HepG2 (cell line): ENCODE results near the gene DLX5. TPM values are rescaled to one million over a fixed set of nuclear protein-coding genes. Genes with fewer than 3 reads are reported as not detected.

Experiments
- ATF7-NPFF ChIP-seq: sonication (generic); formaldehyde crosslinking; IDR thresholded peaks from 2 replicates; pipeline ENCODE4 v1.8.1; 2023; ENCODE audit warnings: mild to moderate bottlenecking, low read depth, missing genetic modification reagents, moderate library complexity
- ISL2 ChIP-seq: sonication (generic); formaldehyde crosslinking; IDR thresholded peaks from 2 replicates; pipeline ENCODE4 v1.5.0; 2020; ENCODE audit warnings: missing genetic modification reagents
- NCOR1 ChIP-seq: fragments of 200-600 bp; sonication (generic); IDR thresholded peaks from 2 replicates; pipeline ENCODE4 v1.7.0; 2017; ENCODE audit warnings: antibody characterized with exemption, low read length, borderline replicate concordance
- NFKBIZ ChIP-seq: IDR thresholded peaks from 2 replicates; pipeline ENCODE4 v1.6.1; 2018; ENCODE audit warnings: missing genetic modification reagents, missing compliant biosample characterization
- NRL ChIP-seq: sonication (generic); formaldehyde crosslinking; IDR thresholded peaks from 2 replicates; pipeline ENCODE4 v1.5.0; 2020; ENCODE audit warnings: missing genetic modification reagents, mild to moderate bottlenecking, moderate library complexity, borderline replicate concordance
- RORA ChIP-seq: sonication (generic); formaldehyde crosslinking; IDR thresholded peaks from 2 replicates; pipeline ENCODE4 v1.5.0; 2020; ENCODE audit warnings: mild to moderate bottlenecking, missing genetic modification reagents, moderate library complexity
- SIX1 ChIP-seq: sonication (generic); formaldehyde crosslinking; IDR thresholded peaks from 2 replicates; pipeline ENCODE4 v1.4.0; 2020; ENCODE audit warnings: missing genetic modification reagents, borderline replicate concordance
- STAG1 ChIP-seq: sonication (generic); formaldehyde crosslinking; IDR thresholded peaks from 2 replicates; pipeline ENCODE4 v1.4.0; 2020; ENCODE audit warnings: missing genetic modification reagents
- TARDBP ChIP-seq: sonication (generic); formaldehyde crosslinking; IDR thresholded peaks from 2 replicates; pipeline ENCODE4 v1.8.0; 2022; ENCODE audit warnings: mild to moderate bottlenecking, missing genetic modification reagents
- ZBTB20 ChIP-seq: sonication (generic); formaldehyde crosslinking; IDR thresholded peaks from 2 replicates; pipeline ENCODE4 v1.8.1; 2023; ENCODE audit warnings: missing genetic modification reagents, low read depth, mild to moderate bottlenecking, borderline replicate concordance
- ZMYM2 ChIP-seq: sonication (generic); formaldehyde crosslinking; IDR thresholded peaks from 2 replicates; pipeline ENCODE4 v1.8.0; 2022; ENCODE audit warnings: mild to moderate bottlenecking, missing genetic modification reagents
- ZNF12 ChIP-seq: sonication (generic); formaldehyde crosslinking; IDR thresholded peaks from 2 replicates; pipeline ENCODE4 v1.5.0; 2020; ENCODE audit warnings: missing genetic modification reagents
- ZNF24 ChIP-seq: fragments of 450-650 bp; IDR thresholded peaks from 2 replicates; pipeline ENCODE4 v1.6.1; 2017; ENCODE audit warnings: antibody characterized with exemption, mild to moderate bottlenecking
- ZNF431 ChIP-seq: sonication (generic); formaldehyde crosslinking; IDR thresholded peaks from 2 replicates; pipeline ENCODE4 v1.9.0; 2022; ENCODE audit warnings: missing genetic modification reagents, low read depth, mild to moderate bottlenecking, borderline replicate concordance
- ZNF570 ChIP-seq: sonication (generic); formaldehyde crosslinking; IDR thresholded peaks from 2 replicates; pipeline ENCODE4 v1.4.0; 2020; ENCODE audit warnings: mild to moderate bottlenecking, missing genetic modification reagents, borderline replicate concordance
- ZNF761 ChIP-seq: sonication (generic); formaldehyde crosslinking; conservative IDR thresholded peaks from 2 replicates; pipeline ENCODE4 v1.4.0; 2020; ENCODE audit warnings: mild to moderate bottlenecking, missing genetic modification reagents
- polyA plus RNA-seq, 8 experiments: library from polyadenylated mRNA; depleted of rRNA in 3 of 8; stranded (reverse) in 7 of 8; unstranded in 1 of 8; fragments of >200 nt; fragmentation: Illumina TruSeq in 4 of 8; extraction: Trizol in 4 of 8; gene quantifications; 2 replicates each; pipeline versions ENCODE4 v1.2.1 to v1.2.3, GENCODE V29; 2011 to 2016; ENCODE audit warnings: low read depth in 4 of 8, missing spikeins in 1 of 8, mixed read lengths in 1 of 8; ENCODE audit not compliant: insufficient read depth in 1 of 8
- total RNA-seq, 5 experiments: library from RNA; depleted of rRNA; stranded (reverse); fragments of >200 nt; fragmentation: Illumina TruSeq; extraction: Trizol; gene quantifications; 2 replicates each; pipeline ENCODE4 v1.2.3, GENCODE V29; 2016; ENCODE audit warnings: low read depth in 1 of 5
- TF ChIP-seq, protein P1 (sequence below): sonication (generic); formaldehyde crosslinking; conservative IDR thresholded peaks from 2 replicates; pipeline ENCODE4 v1.8.0; 2022; ENCODE audit warnings: missing genetic modification reagents
- TF ChIP-seq, protein P2 (sequence below): sonication (generic); formaldehyde crosslinking; IDR thresholded peaks from 2 replicates; pipeline ENCODE4 v1.8.0; 2022; ENCODE audit warnings: low read depth, missing genetic modification reagents
- TF ChIP-seq, protein P3 (sequence below), 2 experiments: fragments of 450-650 bp in 1 of 2; sonication (generic) in 1 of 2; formaldehyde crosslinking; IDR thresholded peaks; 2 replicates each; pipeline versions ENCODE4 v1.5.0 to v1.8.0; 2020 to 2022; ENCODE audit warnings: mild to moderate bottlenecking in 1 of 2, missing genetic modification reagents in 1 of 2
- TF ChIP-seq, protein P4 (sequence below): sonication (generic); formaldehyde crosslinking; IDR thresholded peaks from 2 replicates; pipeline ENCODE4 v1.9.0; 2021; ENCODE audit warnings: missing genetic modification reagents, borderline replicate concordance

DLX5 gene
- total and polyA plus RNA-seq, 2 of the 13 experiments (the other 11 are each of a cell fraction or from before 2014, with no cell fraction given) = not detected

DNA sequence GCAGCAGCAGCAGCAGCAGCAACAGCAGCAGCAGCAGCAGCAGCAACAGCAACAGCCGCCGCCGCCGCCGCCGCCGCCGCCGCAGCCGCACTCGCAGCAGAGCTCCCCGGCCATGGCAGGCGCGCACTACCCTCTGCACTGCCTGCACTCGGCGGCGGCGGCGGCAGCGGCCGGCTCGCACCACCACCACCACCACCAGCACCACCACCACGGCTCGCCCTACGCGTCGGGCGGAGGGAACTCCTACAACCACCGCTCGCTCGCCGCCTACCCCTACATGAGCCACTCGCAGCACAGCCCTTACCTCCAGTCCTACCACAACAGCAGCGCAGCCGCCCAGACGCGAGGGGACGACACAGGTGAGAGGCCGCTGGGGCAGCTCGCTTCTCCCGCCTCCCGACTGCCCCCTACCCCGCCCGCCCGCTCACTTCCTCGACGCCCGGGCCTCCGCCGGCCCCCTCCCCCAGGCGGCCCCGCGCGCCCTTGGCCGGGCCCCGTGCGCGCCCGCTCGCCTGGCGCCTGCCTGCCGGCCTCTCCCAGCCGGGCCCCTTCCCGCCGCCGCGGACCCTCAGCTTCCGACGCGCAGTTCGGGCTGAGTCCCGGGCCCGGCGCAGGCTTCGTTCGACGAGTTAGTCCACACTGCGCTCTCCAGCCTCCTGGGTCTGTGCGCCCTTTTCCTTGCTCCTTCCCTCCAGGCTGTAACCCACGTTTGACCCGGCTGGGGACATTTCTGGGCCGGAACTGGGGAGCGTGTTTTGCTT lies 18.4 kb downstream of the DLX5 start (continued):
- TF ChIP-seq ZNF570 (CRISPR knock-in tag) (no peak), ZMYM2 (CRISPR knock-in tag) (no peak), ZBTB20 (CRISPR knock-in tag) (no peak), STAG1 (CRISPR knock-in tag) (0 out of 2 replicates have a peak, but pooled peaks have one; percentile 3), ZNF431 (no peak), ZNF24 (no peak), TARDBP (no peak; the same call in 1 of the 2 replicates), NCOR1 (no peak), NRL (CRISPR knock-in tag) (no peak; the same call in none of the 2 replicates), ISL2 (no peak), SIX1 (CRISPR knock-in tag) (no peak), ZNF761 (CRISPR knock-in tag) (0 out of 2 replicates have a peak, but pooled peaks have one; percentile 23), ATF7-NPFF (CRISPR knock-in tag) (peak; percentile 56; the same call in 1 of the 2 replicates), RORA (CRISPR knock-in tag) (no peak), ZNF12 (CRISPR knock-in tag) (no peak), NFKBIZ (0 out of 2 replicates have a peak, but pooled peaks have one; percentile 23)
- TF ChIP-seq, protein P1, sequence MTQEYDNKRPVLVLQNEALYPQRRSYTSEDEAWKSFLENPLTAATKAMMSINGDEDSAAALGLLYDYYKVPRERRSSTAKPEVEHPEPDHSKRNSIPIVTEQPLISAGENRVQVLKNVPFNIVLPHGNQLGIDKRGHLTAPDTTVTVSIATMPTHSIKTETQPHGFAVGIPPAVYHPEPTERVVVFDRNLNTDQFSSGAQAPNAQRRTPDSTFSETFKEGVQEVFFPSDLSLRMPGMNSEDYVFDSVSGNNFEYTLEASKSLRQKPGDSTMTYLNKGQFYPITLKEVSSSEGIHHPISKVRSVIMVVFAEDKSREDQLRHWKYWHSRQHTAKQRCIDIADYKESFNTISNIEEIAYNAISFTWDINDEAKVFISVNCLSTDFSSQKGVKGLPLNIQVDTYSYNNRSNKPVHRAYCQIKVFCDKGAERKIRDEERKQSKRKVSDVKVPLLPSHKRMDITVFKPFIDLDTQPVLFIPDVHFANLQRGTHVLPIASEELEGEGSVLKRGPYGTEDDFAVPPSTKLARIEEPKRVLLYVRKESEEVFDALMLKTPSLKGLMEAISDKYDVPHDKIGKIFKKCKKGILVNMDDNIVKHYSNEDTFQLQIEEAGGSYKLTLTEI (CRISPR knock-in tag) = no peak; the same call in 1 of the 2 replicates
- TF ChIP-seq, protein P2, sequence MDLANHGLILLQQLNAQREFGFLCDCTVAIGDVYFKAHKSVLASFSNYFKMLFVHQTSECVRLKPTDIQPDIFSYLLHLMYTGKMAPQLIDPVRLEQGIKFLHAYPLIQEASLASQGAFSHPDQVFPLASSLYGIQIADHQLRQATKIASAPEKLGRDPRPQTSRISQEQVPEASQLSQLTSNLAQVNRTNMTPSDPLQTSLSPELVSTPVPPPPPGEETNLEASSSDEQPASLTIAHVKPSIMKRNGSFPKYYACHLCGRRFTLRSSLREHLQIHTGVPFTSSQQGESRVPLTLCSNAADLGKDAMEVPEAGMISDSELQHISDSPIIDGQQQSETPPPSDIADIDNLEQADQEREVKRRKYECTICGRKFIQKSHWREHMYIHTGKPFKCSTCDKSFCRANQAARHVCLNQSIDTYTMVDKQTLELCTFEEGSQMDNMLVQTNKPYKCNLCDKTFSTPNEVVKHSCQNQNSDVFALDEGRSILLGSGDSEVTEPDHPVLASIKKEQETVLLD = peak; percentile 70
- TF ChIP-seq, protein P3, sequence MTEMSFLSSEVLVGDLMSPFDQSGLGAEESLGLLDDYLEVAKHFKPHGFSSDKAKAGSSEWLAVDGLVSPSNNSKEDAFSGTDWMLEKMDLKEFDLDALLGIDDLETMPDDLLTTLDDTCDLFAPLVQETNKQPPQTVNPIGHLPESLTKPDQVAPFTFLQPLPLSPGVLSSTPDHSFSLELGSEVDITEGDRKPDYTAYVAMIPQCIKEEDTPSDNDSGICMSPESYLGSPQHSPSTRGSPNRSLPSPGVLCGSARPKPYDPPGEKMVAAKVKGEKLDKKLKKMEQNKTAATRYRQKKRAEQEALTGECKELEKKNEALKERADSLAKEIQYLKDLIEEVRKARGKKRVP (CRISPR knock-in tag; IDR thresholded peaks at IDR 0.05) = no peak; a peak in 1 of 4 replicates
- TF ChIP-seq, protein P4, sequence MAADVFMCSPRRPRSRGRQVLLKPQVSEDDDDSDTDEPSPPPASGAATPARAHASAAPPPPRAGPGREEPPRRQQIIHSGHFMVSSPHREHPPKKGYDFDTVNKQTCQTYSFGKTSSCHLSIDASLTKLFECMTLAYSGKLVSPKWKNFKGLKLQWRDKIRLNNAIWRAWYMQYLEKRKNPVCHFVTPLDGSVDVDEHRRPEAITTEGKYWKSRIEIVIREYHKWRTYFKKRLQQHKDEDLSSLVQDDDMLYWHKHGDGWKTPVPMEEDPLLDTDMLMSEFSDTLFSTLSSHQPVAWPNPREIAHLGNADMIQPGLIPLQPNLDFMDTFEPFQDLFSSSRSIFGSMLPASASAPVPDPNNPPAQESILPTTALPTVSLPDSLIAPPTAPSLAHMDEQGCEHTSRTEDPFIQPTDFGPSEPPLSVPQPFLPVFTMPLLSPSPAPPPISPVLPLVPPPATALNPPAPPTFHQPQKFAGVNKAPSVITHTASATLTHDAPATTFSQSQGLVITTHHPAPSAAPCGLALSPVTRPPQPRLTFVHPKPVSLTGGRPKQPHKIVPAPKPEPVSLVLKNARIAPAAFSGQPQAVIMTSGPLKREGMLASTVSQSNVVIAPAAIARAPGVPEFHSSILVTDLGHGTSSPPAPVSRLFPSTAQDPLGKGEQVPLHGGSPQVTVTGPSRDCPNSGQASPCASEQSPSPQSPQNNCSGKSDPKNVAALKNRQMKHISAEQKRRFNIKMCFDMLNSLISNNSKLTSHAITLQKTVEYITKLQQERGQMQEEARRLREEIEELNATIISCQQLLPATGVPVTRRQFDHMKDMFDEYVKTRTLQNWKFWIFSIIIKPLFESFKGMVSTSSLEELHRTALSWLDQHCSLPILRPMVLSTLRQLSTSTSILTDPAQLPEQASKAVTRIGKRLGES = no peak
